Amniotic epithelial cell (primary cell): ENCODE results near the gene SLC12A9.

Experiments
- DNase-seq: peaks from one replicate; pipeline ENCODE4 v3.0.0-alpha.2; 2010; ENCODE audit warnings: low read depth

The SLC12A9 gene

DNA sequence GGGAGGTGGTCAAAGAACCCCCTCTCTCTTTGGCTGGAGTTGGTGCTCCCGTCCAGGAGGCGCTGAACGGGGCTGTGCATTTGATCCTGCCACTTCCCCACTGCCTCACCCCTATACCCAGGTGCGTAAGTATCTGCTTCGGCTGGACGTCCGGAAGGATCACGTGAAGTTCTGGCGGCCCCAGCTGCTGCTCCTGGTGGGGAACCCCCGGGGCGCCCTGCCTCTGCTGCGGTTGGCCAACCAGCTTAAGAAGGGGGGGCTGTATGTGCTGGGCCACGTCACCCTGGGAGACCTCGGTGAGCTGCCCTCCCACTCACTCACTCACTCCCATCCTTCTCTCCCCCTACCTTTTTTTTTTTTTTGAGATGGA is 9.1 kb downstream of the SLC12A9 start:
- no peak for DNase-seq

DNA sequence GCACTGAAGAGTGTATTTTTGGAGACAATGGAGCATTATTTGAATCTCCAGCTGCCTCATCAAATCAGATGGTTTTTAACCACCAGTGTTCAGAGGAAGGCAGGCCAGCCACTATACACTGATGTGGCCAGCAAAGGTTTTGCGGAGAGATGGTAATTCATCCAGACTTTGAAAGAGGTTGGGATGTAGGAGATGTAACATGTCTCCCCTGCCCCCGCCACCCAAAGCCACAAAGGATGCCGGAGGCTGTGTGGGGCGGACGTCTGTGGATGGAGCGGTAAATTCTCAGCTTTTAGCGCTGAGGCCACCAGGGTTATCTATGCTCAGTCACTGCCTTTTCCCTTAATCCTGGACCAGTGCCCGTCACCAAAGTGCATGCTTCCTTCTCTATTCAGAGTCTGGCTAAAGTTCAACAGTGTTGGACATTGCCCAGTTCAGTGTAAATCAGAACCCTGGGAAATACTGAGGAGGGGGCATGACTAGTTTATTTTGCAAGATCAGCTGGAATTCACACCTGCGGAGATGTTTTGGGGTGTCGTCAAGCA is 11.0 kb downstream of the SLC12A9 start:
- no peak for DNase-seq

DNA sequence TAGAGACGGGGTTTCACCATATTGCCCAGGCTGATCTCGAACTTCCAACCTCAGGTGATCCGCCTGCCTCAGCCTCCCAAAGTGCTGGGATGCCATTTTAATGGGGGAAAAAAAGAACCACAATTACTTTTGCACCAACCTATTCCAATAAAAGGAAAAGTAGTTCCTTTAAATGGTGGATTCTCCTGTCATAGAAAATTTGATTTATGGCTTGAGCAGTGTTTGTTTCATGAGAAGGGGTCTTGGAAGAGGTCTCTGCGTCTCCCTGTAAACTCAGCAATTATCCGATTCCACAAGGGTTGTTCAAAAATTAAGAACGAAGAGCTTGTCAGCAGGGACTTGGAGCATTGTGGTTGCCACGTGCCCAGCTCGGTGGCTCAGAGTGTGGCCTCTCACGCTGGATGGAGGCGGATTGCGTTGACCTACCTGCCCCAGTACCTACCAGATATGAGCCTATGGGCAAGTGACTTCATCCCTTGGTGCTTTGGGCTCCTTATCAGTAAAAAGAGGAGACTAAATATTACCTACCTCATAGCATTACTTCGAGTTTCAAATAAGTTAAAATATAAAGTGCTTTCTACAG is 11.8 kb downstream of the SLC12A9 start:
- DNase-seq: no peak

DNA sequence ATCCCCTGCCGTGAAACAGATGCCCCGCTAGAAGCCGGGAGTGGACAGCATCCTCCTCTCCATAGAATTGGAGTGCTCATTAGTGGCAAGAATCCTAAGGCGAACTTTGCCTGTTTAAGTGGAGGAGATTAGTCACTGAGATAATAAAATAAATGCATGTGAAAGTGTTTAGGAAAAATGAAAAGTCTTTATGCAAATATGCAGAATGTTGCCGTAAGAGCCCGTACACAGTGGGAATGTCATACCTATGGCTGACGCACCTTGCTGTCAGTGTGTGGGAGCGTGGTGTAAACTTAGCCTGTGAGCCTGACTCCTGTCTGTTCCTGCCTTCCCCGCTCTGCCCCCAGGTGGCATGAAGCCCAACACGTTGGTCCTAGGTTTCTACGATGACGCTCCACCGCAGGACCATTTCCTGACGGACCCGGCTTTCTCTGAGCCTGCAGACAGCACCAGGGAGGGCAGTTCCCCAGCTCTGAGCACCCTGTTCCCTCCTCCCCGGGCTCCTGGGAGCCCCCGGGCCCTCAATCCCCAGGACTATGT is 12.9 kb downstream of the SLC12A9 start:
- peak; percentile 61 for DNase-seq

DNA sequence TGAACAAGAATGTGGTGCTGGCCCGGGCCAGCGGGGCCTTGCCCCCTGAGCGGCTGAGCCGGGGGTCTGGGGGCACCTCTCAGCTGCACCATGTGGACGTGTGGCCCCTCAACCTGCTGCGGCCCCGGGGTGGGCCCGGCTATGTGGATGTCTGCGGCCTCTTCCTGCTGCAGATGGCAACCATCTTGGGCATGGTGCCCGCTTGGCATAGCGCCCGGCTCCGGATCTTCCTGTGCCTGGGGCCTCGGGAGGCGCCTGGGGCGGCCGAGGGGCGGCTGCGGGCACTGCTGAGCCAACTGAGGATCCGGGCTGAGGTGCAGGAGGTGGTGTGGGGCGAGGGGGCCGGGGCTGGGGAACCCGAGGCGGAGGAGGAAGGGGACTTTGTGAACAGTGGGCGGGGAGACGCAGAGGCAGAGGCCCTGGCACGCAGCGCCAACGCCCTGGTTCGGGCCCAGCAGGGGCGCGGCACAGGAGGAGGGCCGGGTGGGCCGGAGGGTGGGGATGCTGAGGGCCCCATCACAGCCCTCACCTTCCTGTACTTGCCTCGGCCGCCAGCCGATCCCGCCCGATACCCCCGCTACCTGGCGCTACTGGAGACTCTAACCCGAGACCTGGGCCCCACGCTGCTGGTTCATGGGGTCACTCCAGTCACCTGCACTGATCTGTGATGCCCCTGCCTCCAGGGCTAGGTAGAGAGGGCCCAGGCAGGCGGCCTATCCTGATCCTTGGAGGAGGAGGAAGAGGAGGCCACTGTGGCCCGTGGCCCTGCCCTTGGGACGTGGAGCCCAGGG is 13.6 kb downstream of the SLC12A9 start:
- no peak for DNase-seq

- no peak for DNase-seq
Observed at GRCh38 chr7:100866729-100867039, 14.2 kb downstream of the SLC12A9 start.

DNA sequence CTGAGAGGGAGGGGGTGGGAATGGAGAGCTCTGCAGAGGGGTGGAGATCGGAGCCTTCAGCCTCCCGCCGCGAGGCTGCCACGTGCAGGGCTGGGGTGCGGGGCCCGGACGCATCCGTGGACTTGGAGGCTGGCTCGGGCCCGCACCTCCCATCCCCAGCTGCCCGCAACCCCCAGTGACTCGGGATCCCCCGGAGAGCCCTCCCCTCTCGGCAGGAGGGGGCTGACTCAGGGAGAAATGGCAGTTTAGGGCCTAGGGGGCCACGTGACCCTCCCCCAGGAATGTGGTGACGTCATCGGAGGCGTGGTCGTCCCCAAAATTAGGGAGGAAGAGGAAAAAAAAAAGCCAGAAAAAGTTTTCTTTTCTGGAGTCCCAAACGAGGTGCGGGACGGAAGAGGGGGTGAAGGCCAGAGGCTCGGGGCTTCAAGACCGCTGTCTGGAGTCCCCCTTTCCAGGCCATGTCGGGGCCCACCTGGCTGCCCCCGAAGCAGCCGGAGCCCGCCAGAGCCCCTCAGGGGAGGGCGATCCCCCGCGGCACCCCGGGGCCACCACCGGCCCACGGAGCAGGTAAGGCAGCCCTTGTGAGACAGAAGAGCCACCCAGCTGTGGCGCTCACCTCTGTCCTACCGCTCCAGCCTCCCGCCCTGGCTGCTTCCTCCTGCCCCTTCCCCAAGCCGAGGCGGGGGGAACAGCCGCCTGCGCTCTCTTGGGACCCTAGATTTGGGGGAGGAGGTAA is 14.7 kb downstream of the SLC12A9 start, which contains the start of gene TRIP6:
TRIP6 (plus strand) TSS at position 348 of the 736 bp plus-strand sequence; CDS start at position 459, 111 bp downstream.
- DNase-seq: peak; percentile 90

DNA sequence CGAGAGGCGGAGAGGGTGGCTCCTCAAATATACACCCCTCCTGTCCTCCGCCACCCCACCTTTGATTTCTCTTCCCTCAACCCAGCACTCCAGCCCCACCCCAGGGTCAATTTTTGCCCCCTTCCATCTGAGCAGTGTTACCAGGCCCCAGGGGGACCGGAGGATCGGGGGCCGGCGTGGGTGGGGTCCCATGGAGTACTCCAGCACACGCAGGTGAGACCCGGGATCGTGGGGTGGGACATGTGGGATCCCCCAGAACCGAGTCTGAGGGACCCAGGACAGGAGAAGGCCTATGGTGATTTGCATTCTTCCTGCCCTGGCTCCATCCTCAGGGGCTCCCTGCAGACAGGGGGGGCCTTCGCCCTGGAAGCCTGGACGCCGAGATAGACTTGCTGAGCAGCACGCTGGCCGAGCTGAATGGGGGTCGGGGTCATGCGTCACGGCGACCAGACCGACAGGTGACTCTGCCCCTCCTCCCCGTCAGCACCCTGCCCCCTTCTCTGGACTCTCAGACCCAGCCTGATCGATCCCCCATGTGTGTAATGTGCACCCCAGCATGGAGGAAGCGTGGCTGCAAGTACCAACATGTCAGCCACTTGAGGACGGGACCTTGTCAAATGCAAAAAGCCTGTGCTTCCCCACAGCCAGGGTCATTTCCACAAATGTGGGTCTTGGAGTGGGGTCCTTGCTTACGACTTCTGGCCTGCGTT is 15.4 kb downstream of the SLC12A9 start:
- DNase-seq: no peak

DNA sequence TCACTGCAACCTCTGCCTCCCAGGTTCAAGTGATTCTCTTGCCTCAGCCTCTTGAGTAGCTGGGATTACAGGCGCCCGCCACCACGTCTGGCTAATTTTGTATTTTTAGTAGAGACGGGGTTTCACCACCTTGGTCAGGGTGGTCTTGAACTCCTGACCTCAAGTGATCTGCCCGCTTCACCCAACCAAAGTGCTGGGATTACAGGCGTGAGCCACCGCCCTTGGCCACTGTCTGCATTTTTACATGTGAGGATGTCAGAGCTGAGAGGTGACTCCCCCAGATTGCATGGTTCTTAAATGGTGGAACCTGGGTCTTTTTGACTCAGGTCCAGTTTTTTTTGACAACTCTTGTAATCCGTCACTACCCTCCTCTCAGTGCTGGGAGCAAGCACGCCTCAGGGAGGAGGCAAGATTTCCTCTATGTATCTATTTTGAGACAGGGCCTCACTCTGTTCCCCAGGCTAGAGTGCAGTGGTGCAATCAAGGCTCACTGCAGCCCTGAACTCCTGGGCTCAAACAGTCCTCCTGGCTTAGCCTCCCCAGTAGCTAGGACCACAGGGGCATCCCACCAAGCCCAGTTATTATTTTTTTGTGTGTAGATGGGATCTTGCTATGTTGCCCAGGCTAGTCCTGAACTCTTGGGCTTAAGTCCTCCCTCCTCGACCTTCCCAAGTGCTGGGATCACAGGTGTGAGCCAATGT is 21.2 kb downstream of the SLC12A9 start:
- DNase-seq: no peak

DNA sequence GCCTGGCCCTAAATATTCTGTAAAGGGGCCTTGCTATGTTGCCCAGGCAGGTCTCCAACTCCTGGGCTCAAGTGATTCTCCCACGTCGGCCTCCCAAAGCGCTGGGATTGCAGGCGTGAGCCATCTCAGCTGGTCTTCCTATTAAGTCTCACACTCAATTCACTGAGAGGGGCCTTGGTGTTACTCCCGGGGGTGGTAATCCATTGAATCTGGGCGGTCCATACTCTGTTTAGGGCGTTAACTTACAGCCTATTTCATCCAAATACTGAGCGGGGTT is 21.7 kb downstream of the SLC12A9 start:
- DNase-seq: no peak

GRCh38 chr7:100874577-100875355 is 22.3 kb downstream of the SLC12A9 start, which contains the start of gene SRRT:
Gene SRRT, plus strand, starts transcription at chr7:100875103. Its CDS starts 488 bp downstream, at chr7:100875591.
- DNase-seq: peak; percentile 96

GRCh38 chr7:100875356-100875751 is 22.8 kb downstream of the SLC12A9 start:
- no peak for DNase-seq

- no peak for DNase-seq
Observed at GRCh38 chr7:100878013-100878412, 25.5 kb downstream of the SLC12A9 start.

GRCh38 chr7:100878685-100879084 is 26.2 kb downstream of the SLC12A9 start:
- no peak for DNase-seq

DNA sequence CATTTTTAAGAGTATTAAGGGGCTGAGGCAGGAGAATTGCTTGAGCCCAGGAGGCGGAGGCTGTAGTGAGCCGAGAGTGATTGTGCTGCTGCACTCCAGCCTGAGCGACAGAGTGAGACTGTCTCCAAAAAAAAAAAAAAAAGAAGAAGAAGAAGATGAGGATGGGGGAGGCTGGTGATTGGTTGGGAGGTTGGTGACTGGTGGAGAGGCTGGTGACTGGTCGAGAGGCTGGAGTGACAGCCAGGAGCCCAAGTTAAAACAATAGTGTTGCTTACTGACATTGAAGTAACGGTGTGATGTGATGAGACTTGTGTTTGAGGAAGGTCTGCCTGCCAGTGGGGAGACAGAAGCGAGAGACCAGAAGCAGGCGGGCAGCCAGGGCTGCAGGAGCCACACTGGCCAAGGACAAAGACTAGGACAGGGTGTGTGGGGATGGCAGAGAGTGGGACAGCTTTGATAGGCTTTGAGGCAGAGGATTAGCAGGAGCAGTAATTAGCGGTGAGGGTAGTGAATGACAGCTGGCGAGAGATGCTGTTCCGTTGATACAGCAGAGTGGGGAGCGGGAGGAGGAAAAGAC is 27.3 kb downstream of the SLC12A9 start:
- DNase-seq: no peak

DNA sequence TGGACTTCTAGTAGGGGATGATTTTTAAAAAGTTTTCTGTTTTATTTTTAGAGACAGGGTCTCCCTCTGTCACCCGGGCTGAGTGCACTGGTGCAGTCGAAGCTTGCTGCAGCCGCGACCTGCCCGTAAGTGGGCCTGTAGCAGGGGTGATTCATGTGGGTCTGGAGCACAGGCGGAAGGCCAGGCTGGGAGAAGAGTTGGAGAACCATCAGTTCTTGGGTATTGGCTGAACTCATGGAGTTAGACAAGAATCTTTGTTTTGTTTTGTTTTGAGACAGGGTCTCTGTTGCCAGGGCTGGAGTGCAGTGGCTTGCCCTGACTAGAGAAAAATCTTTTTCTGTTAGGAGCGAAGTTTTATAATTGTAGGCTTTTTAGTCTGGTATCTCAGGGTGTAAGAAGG is 28.1 kb downstream of the SLC12A9 start:
- DNase-seq: no peak

DNA sequence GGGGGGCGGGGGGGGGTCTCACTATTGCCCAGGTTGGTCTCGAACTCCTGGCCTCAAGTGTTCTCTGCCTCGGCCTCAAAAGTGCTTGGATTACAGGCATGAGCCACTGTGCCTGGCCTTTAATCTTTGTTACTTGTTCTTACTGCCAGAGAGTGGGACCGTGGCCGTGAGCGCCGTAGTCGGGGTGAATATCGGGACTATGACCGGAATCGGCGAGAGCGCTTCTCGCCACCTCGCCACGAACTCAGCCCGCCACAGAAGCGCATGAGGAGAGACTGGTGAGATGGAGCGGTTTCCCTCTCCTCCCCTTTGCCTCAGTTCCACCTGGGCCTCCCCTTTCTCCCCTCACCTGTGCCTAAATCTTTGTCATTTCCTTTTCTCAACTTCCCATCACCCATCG is 28.6 kb downstream of the SLC12A9 start:
- no peak for DNase-seq

DNA sequence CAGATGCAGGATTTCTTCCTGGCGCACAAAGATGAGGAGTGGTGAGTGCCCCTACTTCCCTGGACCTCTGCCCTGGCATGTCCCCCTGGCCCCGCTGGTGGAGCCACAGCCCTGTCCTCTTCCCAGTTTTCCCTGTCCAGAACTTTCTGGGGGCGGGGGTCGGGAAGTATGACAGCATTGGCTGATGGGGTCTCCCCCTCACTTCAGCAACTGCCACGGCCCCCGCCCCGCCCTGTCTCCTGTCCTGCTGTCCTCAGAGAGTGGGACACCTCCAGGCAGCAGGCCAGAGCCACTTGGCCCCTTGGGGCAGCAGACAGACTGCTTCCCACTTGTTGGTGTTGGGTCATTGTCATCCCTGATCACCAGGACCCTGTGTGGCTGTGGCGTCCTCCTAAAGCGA is 29.7 kb downstream of the SLC12A9 start:
- DNase-seq: no peak

- no peak for DNase-seq
Observed at GRCh38 chr7:100882785-100883526, 30.4 kb downstream of the SLC12A9 start.
